Measurements from ENCODE around the gene MAML3.

MAML3 gene

DNA sequence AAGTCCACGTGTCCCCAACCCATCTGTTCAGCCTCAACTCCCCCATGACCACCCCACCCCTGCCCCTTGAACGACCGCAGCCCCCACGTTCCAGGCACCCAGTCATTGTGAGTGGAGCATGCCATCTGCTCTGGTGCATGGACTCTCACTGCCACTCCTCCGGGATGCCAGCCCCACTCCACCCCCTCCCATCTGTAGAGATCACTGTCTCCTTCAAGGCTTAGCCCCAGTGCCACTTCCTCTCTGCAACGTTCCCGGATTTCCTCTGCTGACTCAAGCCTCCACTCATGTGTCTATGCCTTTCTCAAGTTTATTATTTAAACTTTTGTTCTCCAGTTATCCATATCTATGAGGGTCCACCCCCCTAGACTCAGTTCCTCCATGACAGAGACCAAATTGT, 54.0 kb downstream of the MAML3 start:
- DNase-seq (ENCODE audit: low spot score): peak; percentile 52

DNA sequence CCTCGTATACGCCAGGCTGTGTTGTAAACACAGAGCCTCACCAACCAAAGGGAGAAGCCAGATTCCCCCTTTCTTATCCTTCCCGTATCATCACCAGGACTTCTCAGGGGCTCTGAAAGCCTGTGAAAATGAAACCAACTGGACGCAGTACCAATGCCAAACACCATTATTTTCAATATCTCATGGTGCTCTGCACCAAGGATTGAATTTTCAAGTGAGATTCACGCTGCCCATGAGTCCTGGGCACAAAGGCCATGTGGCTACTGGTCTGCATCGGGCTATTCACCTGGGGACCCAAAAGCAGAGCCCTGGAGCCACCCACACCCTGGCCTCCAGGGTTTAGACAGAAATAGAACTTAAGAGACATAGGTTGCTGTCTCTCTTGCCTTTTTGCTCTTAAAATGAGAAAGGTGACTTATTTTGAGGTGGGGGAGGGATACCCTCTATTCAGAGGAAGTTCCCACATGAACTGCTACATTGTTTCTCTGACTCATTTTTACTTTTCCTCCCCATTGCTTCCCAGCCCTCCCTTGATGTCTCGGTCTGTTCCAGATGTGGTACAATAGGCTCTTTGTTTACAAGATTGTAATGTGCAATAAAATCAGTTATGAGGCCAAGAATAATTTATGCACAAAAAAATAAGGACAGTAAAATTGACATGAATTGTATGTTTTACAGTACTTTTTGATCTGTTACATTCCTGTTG, 55.4 kb downstream of the MAML3 start:
- no peak for DNase-seq (ENCODE audit: low spot score)

GRCh38 chr4:140097572-140097971, 56.4 kb downstream of the MAML3 start:
- no peak for DNase-seq (ENCODE audit: low spot score)

DNA sequence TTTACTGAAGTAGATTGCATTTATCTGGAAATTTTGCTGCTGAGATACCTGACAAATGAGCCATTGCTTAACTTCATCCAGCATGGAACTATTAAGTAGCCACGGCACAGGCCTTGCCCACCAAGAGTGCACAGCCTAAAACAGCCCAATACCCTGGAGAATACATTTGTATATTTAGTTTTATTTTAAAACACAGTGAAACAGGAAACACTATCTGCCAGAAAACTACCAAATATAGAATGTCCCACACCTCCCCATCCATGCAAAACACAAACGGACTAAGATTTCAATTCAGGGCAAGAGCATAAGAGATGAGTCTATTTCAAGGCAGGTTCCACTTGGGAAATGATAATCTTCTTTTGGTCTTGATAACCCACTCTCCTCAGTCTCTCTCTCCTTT, 57.1 kb downstream of the MAML3 start:
- no peak for DNase-seq (ENCODE audit: low spot score)

GRCh38 chr4:140096483-140096861, 57.5 kb downstream of the MAML3 start:
- DNase-seq (ENCODE audit: low spot score): no peak

DNA sequence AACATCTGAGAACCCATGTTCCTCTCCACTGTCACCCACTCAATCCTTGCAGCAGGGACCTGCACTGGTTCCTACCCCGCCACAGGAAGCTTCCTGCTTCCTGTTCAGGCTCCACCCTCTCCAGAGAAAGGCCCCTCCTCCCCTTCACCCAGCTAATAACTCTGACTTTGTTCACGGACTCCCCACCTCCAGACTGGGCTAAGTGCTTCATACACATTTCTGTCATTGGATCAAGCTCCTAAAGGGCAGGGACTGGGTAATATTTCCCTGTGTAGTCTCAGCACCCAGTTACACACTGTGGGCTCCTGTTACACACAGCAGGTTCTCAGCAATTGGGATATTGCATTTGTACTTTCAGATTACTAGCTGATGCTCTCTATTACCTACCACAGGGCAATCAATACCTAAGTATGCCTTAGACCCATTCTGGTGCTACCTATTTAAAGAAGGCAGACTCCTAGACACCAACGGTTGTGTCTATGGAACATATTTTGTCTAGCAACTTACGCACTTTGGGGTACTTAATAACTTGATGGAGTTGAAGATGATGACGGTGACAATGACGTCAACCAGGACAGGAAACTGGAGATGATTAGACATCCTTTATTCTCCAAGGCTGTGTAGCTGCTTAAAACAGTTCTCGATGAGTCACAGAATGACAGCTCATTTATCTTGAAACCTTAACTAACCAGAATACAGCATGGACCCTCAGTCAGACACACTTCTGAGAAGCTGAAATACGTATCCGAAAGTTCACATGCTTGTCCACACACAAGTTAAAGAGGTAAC, 58.1 kb downstream of the MAML3 start:
- DNase-seq (ENCODE audit: low spot score): peak; percentile 91

GRCh38 chr4:140094438-140095420, 59.3 kb downstream of the MAML3 start:
- no peak for DNase-seq (ENCODE audit: low spot score)

DNA sequence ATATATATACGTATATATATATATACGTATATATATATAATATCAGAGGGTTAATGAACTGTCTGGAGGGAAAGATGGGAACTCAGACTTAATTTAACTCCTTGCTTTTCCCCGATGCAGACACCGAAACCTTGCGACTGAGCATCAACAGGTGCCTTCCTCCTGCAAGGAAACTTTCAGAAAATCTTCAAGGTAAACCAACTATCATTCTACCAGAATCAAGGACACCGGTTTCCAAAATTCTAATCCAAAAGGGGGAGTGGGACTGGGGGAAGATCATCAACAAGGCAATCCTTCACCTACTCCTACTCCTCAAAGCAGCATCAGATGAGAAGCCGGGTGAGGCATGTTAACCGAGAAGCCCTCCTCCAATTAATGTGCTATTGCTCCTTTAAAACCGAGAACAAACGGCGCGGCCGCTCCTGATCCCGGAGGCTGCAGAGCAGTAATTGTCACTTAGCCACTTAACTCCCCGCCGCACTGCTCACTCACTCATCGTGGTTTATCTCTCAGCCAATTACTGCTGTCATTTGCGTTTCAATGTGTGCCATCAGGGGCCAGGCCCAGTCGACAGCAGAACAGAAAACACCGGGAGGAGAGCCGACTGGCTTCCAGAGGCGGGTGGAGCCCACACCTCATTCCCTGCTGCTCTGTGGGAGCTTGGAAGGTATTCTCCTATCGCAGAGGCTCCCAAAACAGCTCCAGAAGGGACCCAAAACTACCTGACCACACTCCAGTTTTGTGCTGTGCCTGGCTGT, 61.7 kb downstream of the MAML3 start:
- no peak for DNase-seq (ENCODE audit: low spot score)

DNA sequence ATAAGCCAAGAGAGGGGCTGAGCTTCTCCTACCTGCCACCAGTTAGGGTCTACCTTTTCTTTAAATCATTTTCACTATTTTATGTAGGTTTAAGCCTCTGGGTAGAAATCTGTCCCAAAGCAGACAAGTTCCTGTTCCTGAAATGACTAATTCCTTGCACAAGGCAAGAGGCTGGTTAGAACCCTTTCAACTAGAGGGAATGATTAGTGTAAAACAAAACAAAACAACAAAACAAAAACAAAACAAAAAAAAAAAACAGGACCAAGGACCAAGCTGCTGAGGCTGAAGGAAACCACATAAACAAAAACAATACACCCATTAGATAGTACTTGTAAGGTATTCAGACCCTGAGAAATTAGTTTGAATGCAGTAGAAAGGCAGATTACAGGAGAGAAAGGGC, 62.7 kb downstream of the MAML3 start:
- DNase-seq (ENCODE audit: low spot score): peak; percentile 37

- no peak for DNase-seq (ENCODE audit: low spot score)
Observed at GRCh38 chr4:140090215-140090731, 63.7 kb downstream of the MAML3 start.

DNA sequence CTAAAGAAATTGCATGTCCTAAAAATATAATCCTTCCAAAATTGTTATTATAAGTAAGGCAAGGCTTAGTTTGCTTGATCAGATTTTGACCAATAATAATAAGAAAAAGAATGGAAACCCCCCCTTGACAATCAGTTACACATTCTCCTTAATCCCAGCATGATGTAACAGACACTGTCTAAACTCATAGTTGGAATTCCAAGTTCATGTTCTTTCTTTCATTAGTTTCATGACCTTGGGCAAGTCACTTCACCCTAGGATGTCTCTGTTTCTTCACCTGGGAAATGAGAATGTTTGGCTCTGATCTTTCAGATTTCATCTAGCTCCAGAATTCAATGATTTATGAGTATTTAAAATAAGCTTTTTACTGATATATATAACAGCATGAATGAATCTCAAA, 64.8 kb downstream of the MAML3 start:
- DNase-seq (ENCODE audit: low spot score): no peak

GRCh38 chr4:140088323-140088967, 65.5 kb downstream of the MAML3 start:
- no peak for DNase-seq (ENCODE audit: low spot score)

DNA sequence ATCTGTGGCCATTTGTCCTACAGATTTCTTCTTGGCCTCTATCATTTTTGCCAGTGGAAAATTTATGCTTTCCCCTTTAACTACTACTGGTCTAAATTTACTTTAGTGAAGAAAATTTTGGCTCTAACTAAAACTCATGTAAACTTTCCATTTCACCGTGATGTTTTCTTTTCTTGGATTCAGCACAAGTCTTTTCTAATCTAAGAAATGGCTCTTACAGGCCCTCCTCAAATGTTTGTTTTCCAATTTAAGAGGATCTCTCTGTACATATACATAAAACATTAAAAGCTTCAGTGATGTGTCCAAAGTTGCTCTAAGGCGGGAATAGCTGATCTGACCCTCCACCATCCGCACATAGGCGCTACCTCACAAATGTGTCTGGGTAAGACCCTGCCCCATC, 68.1 kb downstream of the MAML3 start:
- DNase-seq (ENCODE audit: low spot score): no peak

GRCh38 chr4:140085062-140085622, 68.8 kb downstream of the MAML3 start:
- DNase-seq (ENCODE audit: low spot score): no peak

GRCh38 chr4:140084385-140084784, 69.6 kb downstream of the MAML3 start:
- DNase-seq (ENCODE audit: low spot score): no peak

GRCh38 chr4:140082391-140082755, 71.6 kb downstream of the MAML3 start:
- DNase-seq (ENCODE audit: low spot score): no peak

GRCh38 chr4:140081641-140082390, 72.2 kb downstream of the MAML3 start:
- DNase-seq (ENCODE audit: low spot score): no peak

DNA sequence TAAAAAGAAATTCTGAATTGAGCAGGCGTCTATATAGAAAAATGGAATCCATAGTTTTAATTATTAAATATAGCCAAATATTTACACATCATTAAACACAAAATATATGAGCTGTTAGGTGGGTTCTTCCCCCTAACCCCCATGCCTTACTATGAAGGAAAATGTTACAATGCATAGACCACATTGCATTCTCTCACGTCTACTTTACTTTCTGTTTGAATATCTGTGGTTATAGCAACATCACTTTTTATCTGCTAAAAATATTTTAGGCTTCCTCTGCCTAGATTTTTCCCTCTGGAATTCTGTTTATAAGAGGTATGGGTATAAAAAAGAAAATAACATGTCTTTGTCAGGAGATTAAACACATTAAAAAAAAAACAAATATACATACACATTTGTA, 73.1 kb downstream of the MAML3 start:
- peak; percentile 17 for DNase-seq (ENCODE audit: low spot score)

DNA sequence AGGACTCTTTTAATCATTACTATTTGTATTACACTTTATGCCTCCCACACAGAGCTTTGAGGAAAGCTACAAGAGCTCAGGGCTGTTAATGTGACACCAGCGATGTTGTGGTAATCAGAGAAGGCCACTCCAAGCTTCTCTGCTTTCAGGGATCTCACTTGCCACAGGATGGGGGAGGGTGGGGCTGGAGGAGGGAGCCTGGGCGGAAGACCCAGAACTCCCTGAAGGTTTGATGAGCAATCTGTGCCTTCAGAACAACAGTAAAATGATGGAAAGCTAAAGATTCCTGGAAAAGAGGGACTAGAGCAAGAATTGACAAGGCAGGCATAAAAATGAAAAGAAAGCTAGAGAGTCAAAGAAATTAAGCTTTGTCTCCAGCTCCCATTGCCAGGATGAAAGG, 75.6 kb downstream of the MAML3 start:
- no peak for DNase-seq (ENCODE audit: low spot score)

- peak; percentile 66 for DNase-seq (ENCODE audit: low spot score)
Observed at GRCh38 chr4:140076307-140076706, 77.7 kb downstream of the MAML3 start.

Data from activated CD4-positive, alpha-beta T cell treated with anti-CD3 and anti-CD28 coated beads, Interleukin-2, Interleukin-4, amounts not matched to agents 100 ng/mL and 50 ng/mL, durations not matched to agents 16 hours and 8 hours (primary cell).